Testis (tissue), 2 donors: ENCODE data around the gene SLC25A40.

Source experiments
- POLR2A ChIP-seq: fragments of 450-650 bp; IDR thresholded peaks from one replicate; pipeline ENCODE4 v1.6.1; 2017; ENCODE audit warnings: antibody characterized with exemption, mild to moderate bottlenecking, moderate library complexity
- TF ChIP-seq, protein P1 (sequence below), 3 experiments: fragments of 450-650 bp in 2 of 3; fragments of 200-600 bp in 1 of 3; sonication (generic) in 1 of 3; IDR thresholded peaks; one replicate each; pipeline ENCODE4 v1.5.1; 2016 to 2019; ENCODE audit warnings: antibody characterized with exemption in 3 of 3, mild to moderate bottlenecking in 2 of 3, moderate library complexity in 1 of 3

DNA sequence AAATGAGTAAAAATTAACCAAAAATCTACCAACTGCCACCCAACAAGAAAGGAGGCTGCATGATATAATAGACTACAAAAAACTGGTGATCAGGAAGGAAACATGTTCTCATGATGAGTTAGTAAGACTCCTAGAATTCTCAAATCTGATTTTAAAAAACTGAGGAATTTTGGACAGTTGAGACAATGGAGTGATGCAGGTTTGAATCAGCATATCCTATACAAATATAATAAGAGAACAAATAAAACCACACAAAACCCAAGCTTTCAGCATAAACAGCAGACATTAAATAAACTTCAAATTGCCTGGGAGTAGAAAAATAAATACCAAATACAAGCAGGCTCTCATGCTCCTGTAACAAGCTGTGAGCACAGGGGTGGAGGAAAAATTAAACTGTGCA lies 57.8 kb downstream of the SLC25A40 start:
- TF ChIP-seq, protein P1, sequence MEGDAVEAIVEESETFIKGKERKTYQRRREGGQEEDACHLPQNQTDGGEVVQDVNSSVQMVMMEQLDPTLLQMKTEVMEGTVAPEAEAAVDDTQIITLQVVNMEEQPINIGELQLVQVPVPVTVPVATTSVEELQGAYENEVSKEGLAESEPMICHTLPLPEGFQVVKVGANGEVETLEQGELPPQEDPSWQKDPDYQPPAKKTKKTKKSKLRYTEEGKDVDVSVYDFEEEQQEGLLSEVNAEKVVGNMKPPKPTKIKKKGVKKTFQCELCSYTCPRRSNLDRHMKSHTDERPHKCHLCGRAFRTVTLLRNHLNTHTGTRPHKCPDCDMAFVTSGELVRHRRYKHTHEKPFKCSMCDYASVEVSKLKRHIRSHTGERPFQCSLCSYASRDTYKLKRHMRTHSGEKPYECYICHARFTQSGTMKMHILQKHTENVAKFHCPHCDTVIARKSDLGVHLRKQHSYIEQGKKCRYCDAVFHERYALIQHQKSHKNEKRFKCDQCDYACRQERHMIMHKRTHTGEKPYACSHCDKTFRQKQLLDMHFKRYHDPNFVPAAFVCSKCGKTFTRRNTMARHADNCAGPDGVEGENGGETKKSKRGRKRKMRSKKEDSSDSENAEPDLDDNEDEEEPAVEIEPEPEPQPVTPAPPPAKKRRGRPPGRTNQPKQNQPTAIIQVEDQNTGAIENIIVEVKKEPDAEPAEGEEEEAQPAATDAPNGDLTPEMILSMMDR (IDR thresholded peaks at IDR 0.05): no peak
- no peak for TF ChIP-seq POLR2A
